NCI-H1436 treated with DMSO at 0.1 percent for 48 hours (cell line): ENCODE data around the gene SHISA2.

Experiments used
- DNase-seq: peaks from one replicate; lab custom pipeline; 2025; lab: John Stamatoyannopoulos, UW

The SHISA2 gene

DNA sequence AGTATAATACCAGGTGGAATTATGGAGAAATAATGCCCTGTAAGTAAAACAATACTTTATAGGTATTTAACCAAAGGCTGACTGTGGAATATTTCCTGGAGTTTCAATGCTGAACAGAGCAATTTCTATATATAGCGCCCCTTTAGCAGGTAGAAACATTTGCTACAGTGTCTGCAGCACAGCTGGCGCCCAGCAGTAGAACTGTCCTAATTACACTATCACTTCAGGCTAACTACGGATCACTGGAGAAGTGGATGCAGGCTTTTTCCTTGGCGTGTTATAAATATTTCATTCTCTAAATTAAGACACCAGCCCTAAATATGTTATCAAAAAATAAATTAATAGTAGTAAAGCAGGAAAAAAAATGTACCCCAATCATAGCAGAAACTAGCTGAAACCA lies 3.1 kb downstream of the SHISA2 start:
- no peak for DNase-seq

DNA sequence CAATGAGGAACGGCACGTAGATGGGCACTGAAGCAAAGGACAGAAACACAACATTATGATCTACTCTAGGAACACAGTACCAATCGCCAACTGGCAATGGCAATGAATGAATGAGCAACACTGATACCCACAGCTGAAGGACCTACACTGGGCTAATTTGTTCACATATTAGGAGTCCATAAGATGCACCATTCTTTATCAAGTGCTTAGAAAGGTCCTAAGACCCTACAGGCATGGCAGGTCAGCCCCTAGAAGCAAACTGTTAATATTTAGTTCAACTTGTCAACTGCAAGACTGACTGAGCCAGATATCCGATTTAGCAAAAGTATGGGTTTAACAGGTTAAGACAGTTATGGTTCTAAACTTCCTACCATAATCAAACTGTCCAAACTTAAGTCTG lies 4.8 kb downstream of the SHISA2 start:
- no peak for DNase-seq

GRCh38 chr13:26046639-26047038 lies 5.2 kb downstream of the SHISA2 start:
- no peak for DNase-seq

DNA sequence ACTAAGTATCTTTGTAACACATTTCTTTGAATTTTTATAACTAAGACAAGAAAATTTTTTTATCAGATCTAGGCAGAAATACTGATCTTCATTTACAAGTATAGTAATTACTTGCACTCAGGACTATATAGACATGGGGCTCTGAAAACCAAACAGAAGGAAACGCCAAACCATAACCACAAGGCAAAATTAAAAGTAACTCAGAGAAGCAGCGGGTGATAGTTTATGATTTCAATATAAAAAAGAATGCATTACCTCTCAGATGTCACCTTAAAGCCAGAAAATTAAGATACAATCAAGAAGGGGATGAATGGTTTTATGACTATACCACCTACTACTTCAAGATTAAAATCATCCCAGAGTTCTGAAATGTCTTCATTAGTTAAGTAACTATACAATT lies 6.7 kb downstream of the SHISA2 start:
- DNase-seq = no peak

GRCh38 chr13:26042785-26043184 lies 9.0 kb downstream of the SHISA2 start:
- DNase-seq = no peak

DNA sequence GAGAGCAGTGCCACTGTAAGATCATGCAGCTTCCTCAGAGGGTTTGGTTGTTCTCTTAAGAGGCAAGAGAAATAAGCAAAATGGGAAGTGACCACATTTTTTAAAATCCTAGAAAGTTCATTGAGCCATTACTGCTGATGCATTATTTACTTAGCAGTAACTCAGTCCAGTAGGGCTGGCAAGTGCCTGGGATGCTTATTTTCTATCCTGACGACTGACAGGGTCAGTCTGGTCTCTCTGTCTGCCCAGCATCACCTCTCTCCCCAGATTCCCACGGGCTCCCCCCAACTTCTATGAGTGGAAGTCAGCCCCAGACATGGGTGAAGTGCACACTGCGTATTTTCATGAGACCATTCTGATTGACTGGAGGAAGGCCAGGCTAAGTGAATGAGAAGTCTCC lies 10.4 kb downstream of the SHISA2 start:
- DNase-seq = no peak

- DNase-seq = no peak
Observed at GRCh38 chr13:26038931-26039475, 12.8 kb downstream of the SHISA2 start.

DNA sequence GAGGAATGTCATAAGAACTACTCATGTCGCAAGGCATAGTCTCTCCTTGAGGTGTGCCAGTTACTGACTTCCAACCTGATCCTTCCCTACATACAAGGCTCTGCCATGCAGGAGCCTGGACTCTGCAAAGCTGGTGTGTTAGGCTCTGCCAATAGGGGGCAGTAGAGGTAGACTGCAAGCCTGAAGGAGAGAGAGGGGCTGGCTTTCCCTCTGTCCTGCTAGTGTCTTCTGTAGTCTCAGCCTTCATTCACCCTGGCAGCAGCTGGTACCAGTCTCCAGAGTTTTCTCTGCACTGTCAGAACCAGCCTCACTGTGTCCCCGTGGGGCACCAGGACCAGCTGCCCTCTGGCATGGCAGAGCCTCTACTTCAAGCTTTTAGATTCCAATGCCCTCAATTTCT lies 14.5 kb downstream of the SHISA2 start:
- DNase-seq = no peak

GRCh38 chr13:26036383-26036782 lies 15.4 kb downstream of the SHISA2 start:
- no peak for DNase-seq

- no peak for DNase-seq
Observed at GRCh38 chr13:26034018-26034417, 17.8 kb downstream of the SHISA2 start.

- DNase-seq = no peak
Observed at GRCh38 chr13:26030331-26030730, 21.5 kb downstream of the SHISA2 start.

DNA sequence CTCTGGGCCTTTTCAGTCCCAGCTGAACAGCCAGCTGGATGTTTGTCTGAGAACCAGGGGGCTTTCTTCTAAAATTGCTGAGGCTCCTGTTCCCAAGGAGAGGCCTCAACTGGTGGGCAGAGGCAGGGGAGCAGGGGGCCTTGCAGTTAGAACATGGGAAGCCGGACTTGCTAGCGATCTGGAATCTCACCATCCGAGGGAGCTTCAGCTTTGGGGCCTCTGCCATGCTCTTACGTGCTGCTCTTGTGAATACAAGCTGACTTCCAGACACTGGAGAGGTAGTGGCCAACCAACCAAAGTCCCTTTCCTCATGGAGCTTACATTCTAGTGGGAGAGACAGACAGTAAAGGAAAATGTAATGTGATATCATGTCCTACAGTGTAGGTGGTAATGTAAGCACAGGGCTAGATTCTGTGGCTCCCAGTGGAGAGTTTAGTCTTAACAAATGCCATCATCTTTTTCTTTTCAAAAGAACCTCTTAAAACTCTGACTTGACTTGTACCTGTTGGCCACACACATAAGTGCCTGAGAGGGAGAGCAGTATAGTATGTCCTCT lies 22.2 kb downstream of the SHISA2 start:
- no peak for DNase-seq

DNA sequence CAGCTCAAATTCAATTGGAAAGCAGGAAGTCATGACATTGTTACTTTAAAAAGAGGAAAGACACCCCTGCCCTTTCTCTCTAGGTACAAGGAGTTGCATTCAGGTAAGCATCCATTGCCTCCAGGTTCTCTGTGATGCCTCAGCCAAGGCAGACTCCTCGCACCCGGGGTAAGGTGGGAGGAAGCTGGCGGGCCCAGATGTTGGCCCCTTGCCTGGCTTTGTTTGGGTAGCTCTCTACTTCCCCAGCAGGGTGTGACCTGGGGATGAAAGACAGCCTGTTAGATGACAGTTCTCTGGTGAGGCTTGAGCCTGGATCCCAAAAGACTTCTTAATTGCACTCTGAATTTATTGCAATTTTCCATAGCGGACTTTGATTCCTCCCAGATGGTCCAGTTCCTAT lies 25.6 kb downstream of the SHISA2 start:
- DNase-seq = no peak

DNA sequence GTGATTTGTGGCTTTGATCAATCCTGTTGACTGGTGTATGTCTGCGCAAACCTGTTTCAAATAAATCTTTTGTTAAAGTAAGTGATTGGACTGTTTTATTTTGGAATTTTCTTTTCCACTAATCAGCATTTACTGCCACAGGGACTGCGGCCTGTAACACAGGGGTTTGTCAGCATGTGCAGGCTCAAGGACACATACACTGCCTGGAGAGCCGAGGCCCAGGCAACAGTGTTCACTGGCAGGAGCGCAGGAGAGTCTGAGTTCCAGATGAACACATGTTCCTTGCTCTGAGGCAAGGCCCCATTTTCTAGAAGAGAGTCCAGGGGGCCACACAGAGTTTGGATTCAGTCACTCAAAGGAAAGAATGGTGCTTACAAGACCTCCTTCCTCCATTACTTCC lies 26.0 kb downstream of the SHISA2 start:
- DNase-seq = no peak

GRCh38 chr13:26025196-26025595 lies 26.6 kb downstream of the SHISA2 start:
- DNase-seq = no peak

DNA sequence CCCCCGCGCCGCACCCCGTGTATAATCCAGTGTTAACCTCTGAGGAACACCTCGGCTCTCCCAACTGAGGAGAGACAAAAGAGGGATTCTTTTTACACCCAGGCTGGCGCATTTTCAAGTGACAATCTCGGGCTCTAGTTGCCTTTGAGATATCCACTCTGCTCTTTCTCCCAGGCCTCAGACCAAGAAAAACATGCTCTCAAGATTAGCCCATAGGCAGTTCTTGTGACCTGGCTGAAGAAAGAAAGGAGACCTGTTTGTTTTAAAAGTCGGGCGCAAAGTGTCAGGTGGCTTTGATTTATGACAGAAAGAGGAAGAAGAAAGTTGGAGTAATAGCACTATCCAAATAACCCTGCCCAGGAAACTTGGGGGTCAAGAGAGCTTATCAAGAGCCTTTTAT lies 27.3 kb downstream of the SHISA2 start:
- no peak for DNase-seq

- DNase-seq = no peak
Observed at GRCh38 chr13:26022538-26023292, 29.1 kb downstream of the SHISA2 start.

DNA sequence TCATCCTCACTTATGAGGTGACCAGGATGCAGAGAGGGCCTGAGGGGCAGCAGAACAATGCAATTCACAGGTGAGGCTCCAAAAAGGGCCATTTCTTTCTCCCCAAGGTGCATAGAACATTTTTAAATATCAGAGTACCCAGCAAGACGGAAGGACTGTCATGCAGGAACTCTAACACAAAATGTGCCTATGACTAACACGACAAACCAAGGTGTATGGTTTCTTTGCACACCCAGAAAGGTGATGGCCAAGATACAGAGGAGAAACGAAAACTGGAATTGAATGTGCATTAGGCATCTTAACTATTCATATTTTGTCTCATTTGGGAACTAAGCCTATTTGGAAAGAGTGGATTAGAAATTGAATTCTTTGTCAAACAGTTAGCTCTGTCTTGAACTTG lies 29.9 kb downstream of the SHISA2 start:
- no peak for DNase-seq

DNA sequence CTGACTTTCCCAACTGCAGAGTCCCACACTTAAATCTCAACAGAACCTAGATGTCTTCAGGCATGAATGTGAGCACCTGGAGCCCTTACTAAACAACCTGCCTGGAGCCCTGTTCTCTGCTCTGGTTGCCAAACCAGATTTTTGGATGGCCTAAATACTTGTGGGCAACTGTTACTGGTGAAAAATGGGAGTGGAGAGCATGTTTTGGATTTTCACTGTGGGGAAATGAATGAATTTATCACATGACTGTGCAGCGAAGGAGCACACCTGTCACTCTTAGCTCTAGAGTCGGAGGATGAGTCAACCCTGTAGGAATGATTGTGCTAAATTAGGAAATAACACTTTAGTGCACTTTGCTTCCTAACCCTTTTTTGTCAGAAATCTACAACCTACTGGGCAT lies 30.3 kb downstream of the SHISA2 start:
- no peak for DNase-seq

DNA sequence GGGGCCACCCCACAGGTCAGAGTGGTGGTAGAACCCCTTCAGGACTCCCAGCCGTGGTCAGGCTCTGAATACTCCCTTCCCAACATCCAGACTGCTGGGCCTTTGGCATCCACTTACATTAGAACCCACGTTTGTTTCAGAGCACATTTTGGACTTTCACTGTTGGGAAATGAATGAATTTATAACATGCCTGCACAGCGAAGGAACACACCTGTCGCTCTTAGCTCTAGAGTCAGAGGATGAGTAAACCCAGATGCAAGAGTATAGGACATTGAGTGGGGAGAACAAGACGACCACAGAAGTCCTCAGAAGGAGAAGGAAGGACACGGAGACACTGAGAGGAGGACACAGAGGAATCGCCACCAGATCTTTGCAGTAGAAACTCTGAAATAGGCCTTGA lies 30.9 kb downstream of the SHISA2 start:
- DNase-seq = no peak

GRCh38 chr13:26019881-26020870 lies 31.6 kb downstream of the SHISA2 start:
- DNase-seq = no peak

DNA sequence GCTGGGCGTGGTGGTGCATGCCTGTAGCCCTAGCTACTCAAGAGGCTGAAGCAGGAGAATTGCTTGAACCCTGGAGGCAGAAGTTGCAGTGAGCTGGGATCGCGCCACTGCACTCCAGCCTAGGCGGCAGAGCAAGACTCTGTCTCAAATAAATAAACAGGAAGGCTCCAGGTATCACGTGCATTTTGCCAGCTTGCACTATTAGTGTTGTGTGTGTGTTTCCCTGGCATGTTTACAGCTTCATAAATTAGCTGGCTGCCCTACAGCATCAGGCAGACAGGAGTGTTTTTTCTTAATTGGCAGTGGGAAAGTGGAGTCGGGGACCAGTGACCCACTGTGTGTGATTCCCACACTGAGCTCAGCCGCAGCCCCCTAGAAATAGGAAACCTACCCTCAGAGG lies 32.6 kb downstream of the SHISA2 start:
- DNase-seq = no peak
